Esophagus squamous epithelium (tissue), 5 donors: ENCODE results near the gene XIAP. TPM values are rescaled to one million over a fixed set of nuclear protein-coding genes. Genes with fewer than 3 reads are reported as not detected.

Source experiments
- DNase-seq: peaks from one replicate; lab custom pipeline; 2025; lab: John Stamatoyannopoulos, UW
- H3K27ac ChIP-seq, 4 donors: fragments of 200-600 bp; sonication (generic); one replicate each; pipeline ENCODE4 v1.5.1; 2016 to 2019; ENCODE audit warnings: mild to moderate bottlenecking in 1 of 4
- H3K27me3 ChIP-seq, 4 donors: fragments of 200-600 bp; sonication (generic); 1 replicate in 3 of 4; 2 replicates in 1 of 4; pipeline versions ENCODE4 v1.5.1 to v1.6.0; 2017 to 2021; ENCODE audit warnings: antibody characterized with exemption in 1 of 4
- H3K36me3 ChIP-seq, 3 donors: fragments of 200-600 bp; sonication (generic); one replicate each; pipeline ENCODE4 v1.5.1; 2016 to 2019
- H3K4me1 ChIP-seq, 3 donors: fragments of 200-600 bp; sonication (generic); one replicate each; pipeline ENCODE4 v1.5.1; 2017 to 2019
- H3K4me3 ChIP-seq, 4 donors: fragments of 200-600 bp; sonication (generic); 1 replicate in 3 of 4; 2 replicates in 1 of 4; pipeline ENCODE4 v1.5.1; 2016 to 2019; ENCODE audit warnings: mild to moderate bottlenecking in 2 of 4, moderate library complexity in 1 of 4
- H3K9me3 ChIP-seq, 3 donors: fragments of 200-600 bp; sonication (generic); one replicate each; pipeline ENCODE4 v1.5.1; 2016 to 2019
- CTCF ChIP-seq, 6 experiments: fragments of 450-650 bp in 4 of 6; fragments of 200-600 bp in 2 of 6; sonication (generic) in 2 of 6; IDR thresholded peaks; one replicate each; pipeline ENCODE4 v1.5.1; 2016 to 2019; ENCODE audit warnings: antibody characterized with exemption in 6 of 6, mild to moderate bottlenecking in 4 of 6, moderate library complexity in 4 of 6
- POLR2A ChIP-seq, 4 donors: fragments of 450-650 bp; IDR thresholded peaks; one replicate each; pipeline ENCODE4 v1.6.1; 2017; ENCODE audit warnings: antibody characterized with exemption in 4 of 4, mild to moderate bottlenecking in 4 of 4, moderate library complexity in 3 of 4
- WGBS, 2 donors: methylation state at CpG; one replicate each; pipeline ENCODE4 v1.1.5; 2018; 5-methylcytosine and 5-hydroxymethylcytosine counted together
- intact Hi-C: fragments of 100-400 bp; cut with DNase I; formaldehyde crosslinking; loops from one replicate; pipeline ENCODE4 v1.15.0; 2022
- total RNA-seq, 4 donors: library from RNA; depleted of rRNA; stranded (reverse); fragments of >200 nt; gene quantifications; one replicate each; pipeline ENCODE4 v1.1.0, GENCODE V29; 2016
- donor health status: DM: yes; HTN: yes; CAD: no.

XIAP gene
- total RNA-seq, 4 donors from 2014 or later: 20.0 to 38.5 (median 30.8) TPM

DNA sequence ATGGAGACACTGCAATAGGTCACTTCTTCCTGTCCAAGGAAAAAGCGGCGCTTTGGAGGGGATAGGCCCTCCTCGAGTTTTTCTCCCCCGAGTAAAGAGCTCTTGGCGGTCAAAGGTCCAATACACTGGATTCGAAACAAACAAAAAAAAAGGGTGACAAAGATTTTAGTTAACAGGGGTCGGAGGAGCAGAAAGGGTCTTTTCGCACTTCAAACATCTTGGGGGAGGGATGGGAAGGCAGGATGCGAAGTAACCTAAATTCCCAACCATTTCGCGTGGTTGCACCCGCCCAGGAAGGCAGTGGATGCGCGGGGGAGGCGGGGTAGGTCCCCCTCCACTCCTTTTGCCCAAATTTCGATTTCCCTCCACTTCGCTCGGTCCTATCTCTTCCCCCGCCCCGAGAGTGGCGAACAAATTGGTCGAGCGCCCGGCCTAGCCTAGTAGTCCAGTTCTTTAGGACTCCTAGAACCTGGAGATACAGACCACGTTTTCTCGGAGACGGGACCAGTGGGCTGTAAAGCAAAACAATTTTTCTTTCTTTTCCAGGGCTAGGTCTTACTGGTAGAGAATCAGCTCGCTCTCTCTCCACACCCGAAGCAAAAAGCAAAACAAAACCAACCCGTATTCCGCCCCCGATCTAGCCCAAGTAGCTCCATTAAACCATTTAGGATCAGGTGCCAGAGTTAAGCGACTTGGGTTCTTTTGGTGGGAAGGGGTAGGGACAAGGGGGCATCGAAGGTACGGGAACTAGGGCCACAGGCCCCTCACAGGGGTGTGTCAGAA lies 99.6 kb downstream of the XIAP start:
- Histone ChIP-seq H3K36me3 (no peaks in the 10 kb centered on the region), H3K4me3 (peak overlapping the region; percentile 44 to 81 (median 78)), H3K27ac (peak overlapping the region; percentile 92 to 99 (median 94)), H3K4me1 (peaks cover 0 to 20% (median 0%) of the 10 kb centered on the region in 3 donors), H3K9me3 (no peaks in the 10 kb centered on the region), H3K27me3 (no peaks in the 10 kb centered on the region)
- intact Hi-C loops: no loop called here
- 14 to 29% methylated on average over 4 to 32 of the region's 35 CpGs for WGBS, 2 donors
- no peak for TF ChIP-seq CTCF (IDR thresholded peaks at IDR 0.05)
- no peak for TF ChIP-seq POLR2A (IDR thresholded peaks at IDR 0.05)
- no peak for DNase-seq

GRCh38 chrX:123960956-123961267 lies 101.1 kb downstream of the XIAP start:
- H3K36me3 ChIP-seq: no peaks in the 10 kb centered on the region
- H3K4me3 ChIP-seq: peak overlapping the region; percentile 68 to 81 (median 76)
- intact Hi-C loops: no loop called here
- WGBS, 2 donors: 0 to 20% methylated on average over 2 to 7 of the region's 13 CpGs
- no peaks in the 10 kb centered on the region for H3K27me3 ChIP-seq
- DNase-seq: no peak
- peaks cover 0 to 34% (median 0%) of the 10 kb centered on the region in 3 donors for H3K4me1 ChIP-seq
- peak overlapping the region; percentile 96 to 99 (median 98) for H3K27ac ChIP-seq
- H3K9me3 ChIP-seq: no peaks in the 10 kb centered on the region
- TF ChIP-seq POLR2A (IDR thresholded peaks at IDR 0.05): no peak
- no peak for TF ChIP-seq CTCF (IDR thresholded peaks at IDR 0.05)

- intact Hi-C loops: no loop called here
- Histone ChIP-seq H3K9me3 (no peaks in the 10 kb centered on the region), H3K27me3 (no peaks in the 10 kb centered on the region), H3K4me1 (peaks cover 0 to 34% (median 0%) of the 10 kb centered on the region in 3 donors), H3K27ac (peak within 1 kb of the TSS; percentile 96 to 99 (median 98)), H3K4me3 (peak within 1 kb of the TSS; percentile 68 to 81 (median 76)), H3K36me3 (no peaks in the 10 kb centered on the region)
- TF ChIP-seq CTCF (IDR thresholded peaks at IDR 0.05): no peak
- peak in 1 of 4 donors; percentile 52 for TF ChIP-seq POLR2A (IDR thresholded peaks at IDR 0.05)
- DNase-seq: peak; percentile 14
- WGBS, 2 donors: 2 to 50% methylated on average over 10 to 14 of the region's 38 CpGs
Measured at GRCh38 chrX:123961268-123962005, 101.6 kb downstream of the XIAP start, which contains the start of gene STAG2. STAG2 (plus strand) TSS chrX:123961706; CDS start chrX:124022628, 60,922 bp downstream.

GRCh38 chrX:123962006-123962467 lies 102.2 kb downstream of the XIAP start:
- TF ChIP-seq POLR2A (IDR thresholded peaks at IDR 0.05) (no peak), CTCF (IDR thresholded peaks at IDR 0.05) (no peak)

More at GRCh38 chrX:123962006-123962467, 102.2 kb downstream of the XIAP start:
- peak overlapping the region; percentile 96 to 99 (median 98) for H3K27ac ChIP-seq
- WGBS, 2 donors: 0 to 35% methylated on average over 13 to 23 of the region's 23 CpGs
- H3K4me3 ChIP-seq: peak overlapping the region; percentile 68 to 81 (median 76)
- H3K4me1 ChIP-seq: peaks cover 0 to 34% (median 0%) of the 10 kb centered on the region in 3 donors
- no peaks in the 10 kb centered on the region for H3K27me3 ChIP-seq
- no peaks in the 10 kb centered on the region for H3K9me3 ChIP-seq
- DNase-seq: no peak
- intact Hi-C loops: no loop called here
- no peaks in the 10 kb centered on the region for H3K36me3 ChIP-seq
